ENCODE results near the gene TRAF3IP1. TPM values are rescaled to one million over a fixed set of nuclear protein-coding genes. Genes with fewer than 3 reads are reported as not detected.
A peak's percentile ranks its signal among the peaks of the same experiment; 100 is the strongest.

TRAF3IP1 gene
- total and polyA plus RNA-seq, 2 donors (not counting 1 experiment from before 2014, with no cell fraction given): 3.9 to 9.2 TPM

GRCh38 chr2:238286551-238286950 lies 33.8 kb upstream of the TRAF3IP1 start:
- Histone ChIP-seq H3K27ac (ENCODE audit: insufficient read depth, low read length) (peak overlapping the region; percentile 97), H3K79me2 (ENCODE audit: control insufficient read depth, insufficient read depth, low read length) (peaks cover 1% of the 10 kb centered on the region), H3K36me3 (ENCODE audit: control insufficient read depth, insufficient read depth, low read length) (no peaks in the 10 kb centered on the region), H3K4me3 (replicated peaks in 1 of 4; ENCODE audit: control extremely low read depth in 1 of 4, insufficient read depth in 1 of 4, low read depth in 3 of 4, low read length in 4 of 4) (peak overlapping the region in 1 of 4 experiments; percentile 81), H2AFZ (ENCODE audit: low read length) (no peak overlapping the region), H3K4me2 (ENCODE audit: extremely low read depth, insufficient read depth, low read length) (peak overlapping the region; percentile 96), H3K9me3 (ENCODE audit: control insufficient read depth, insufficient read depth, low read depth, low read length) (no peaks in the 10 kb centered on the region), H3K9ac (ENCODE audit: insufficient read depth, low read length) (peak overlapping the region; percentile 45), H3K27me3 (ENCODE audit: control insufficient read depth, insufficient read depth, low read length) (no peaks in the 10 kb centered on the region), H4K20me1 (ENCODE audit: control insufficient read depth, extremely low read depth, insufficient read depth, low read length) (no peaks in the 10 kb centered on the region), H3K4me1 (ENCODE audit: control insufficient read depth, extremely low read depth, insufficient read depth, low read length) (peaks cover 23% of the 10 kb centered on the region)
- peak; percentile 87 to 89 for DNase-seq (ENCODE audit: low read depth in 2 of 2)
- TF ChIP-seq CTCF (conservative IDR thresholded peaks at IDR 0.05 in 1 of 2, IDR thresholded peaks at IDR 0.05 in 1 of 2; ENCODE audit: low read depth in 1 of 2, low read length in 2 of 2) (no peak), EZH2 (IDR thresholded peaks at IDR 0.05; ENCODE audit: low read length, missing control alignments) (no peak)

GRCh38 chr2:238286987-238287736 lies 33.2 kb upstream of the TRAF3IP1 start:
- Histone ChIP-seq H3K79me2 (ENCODE audit: control insufficient read depth, insufficient read depth, low read length) (peaks cover 1% of the 10 kb centered on the region), H3K4me1 (ENCODE audit: control insufficient read depth, extremely low read depth, insufficient read depth, low read length) (peaks cover 23% of the 10 kb centered on the region), H3K27me3 (ENCODE audit: control insufficient read depth, insufficient read depth, low read length) (peaks cover 2% of the 10 kb centered on the region), H3K4me3 (replicated peaks in 1 of 4; ENCODE audit: control extremely low read depth in 1 of 4, insufficient read depth in 1 of 4, low read depth in 3 of 4, low read length in 4 of 4) (peak overlapping the region; percentile 65 to 82 (median 77)), H2AFZ (ENCODE audit: low read length) (no peak overlapping the region), H3K9me3 (ENCODE audit: control insufficient read depth, insufficient read depth, low read depth, low read length) (no peaks in the 10 kb centered on the region), H3K4me2 (ENCODE audit: extremely low read depth, insufficient read depth, low read length) (peak overlapping the region; percentile 96), H3K36me3 (ENCODE audit: control insufficient read depth, insufficient read depth, low read length) (no peaks in the 10 kb centered on the region), H4K20me1 (ENCODE audit: control insufficient read depth, extremely low read depth, insufficient read depth, low read length) (no peaks in the 10 kb centered on the region), H3K9ac (ENCODE audit: insufficient read depth, low read length) (peak overlapping the region; percentile 45), H3K27ac (ENCODE audit: insufficient read depth, low read length) (peak overlapping the region; percentile 97)
- peak in 1 of 2 donors; percentile 22 for DNase-seq (ENCODE audit: low read depth in 2 of 2)
- TF ChIP-seq CTCF (conservative IDR thresholded peaks at IDR 0.05 in 1 of 2, IDR thresholded peaks at IDR 0.05 in 1 of 2; ENCODE audit: low read depth in 1 of 2, low read length in 2 of 2) (no peak), EZH2 (IDR thresholded peaks at IDR 0.05; ENCODE audit: low read length, missing control alignments) (no peak)

GRCh38 chr2:238287737-238288649 lies 32.3 kb upstream of the TRAF3IP1 start, which contains the start of gene PER2:
Gene PER2, minus strand, starts transcription at chr2:238288610. Its CDS starts 10,674 bp downstream, at chr2:238277936.
- H2AFZ ChIP-seq (ENCODE audit: low read length): peak within 1 kb of the TSS; percentile 23
- peak within 1 kb of the TSS; percentile 97 for H3K27ac ChIP-seq (ENCODE audit: insufficient read depth, low read length)
- no peaks in the 10 kb centered on the region for H3K36me3 ChIP-seq (ENCODE audit: control insufficient read depth, insufficient read depth, low read length)
- peaks cover 1% of the 10 kb centered on the region for H3K79me2 ChIP-seq (ENCODE audit: control insufficient read depth, insufficient read depth, low read length)
- H3K9me3 ChIP-seq (ENCODE audit: control insufficient read depth, insufficient read depth, low read depth, low read length): no peaks in the 10 kb centered on the region
- DNase-seq (ENCODE audit: low read depth in 2 of 2): peak; percentile 71 to 89
- H3K27me3 ChIP-seq (ENCODE audit: control insufficient read depth, insufficient read depth, low read length): peaks cover 4% of the 10 kb centered on the region
- peak within 1 kb of the TSS; percentile 98 for H3K9ac ChIP-seq (ENCODE audit: insufficient read depth, low read length)
- peak in 1 of 2 donors; percentile 25 for TF ChIP-seq CTCF (conservative IDR thresholded peaks at IDR 0.05 in 1 of 2, IDR thresholded peaks at IDR 0.05 in 1 of 2; ENCODE audit: low read depth in 1 of 2, low read length in 2 of 2)
- no peak for TF ChIP-seq EZH2 (IDR thresholded peaks at IDR 0.05; ENCODE audit: low read length, missing control alignments)
- H3K4me2 ChIP-seq (ENCODE audit: extremely low read depth, insufficient read depth, low read length): peak within 1 kb of the TSS; percentile 96
- H3K4me3 ChIP-seq (replicated peaks in 1 of 4; ENCODE audit: control extremely low read depth in 1 of 4, insufficient read depth in 1 of 4, low read depth in 3 of 4, low read length in 4 of 4): peak within 1 kb of the TSS; percentile 65 to 82 (median 77)
- peaks cover 23% of the 10 kb centered on the region for H3K4me1 ChIP-seq (ENCODE audit: control insufficient read depth, extremely low read depth, insufficient read depth, low read length)
- no peaks in the 10 kb centered on the region for H4K20me1 ChIP-seq (ENCODE audit: control insufficient read depth, extremely low read depth, insufficient read depth, low read length)
